Measurements from ENCODE around the gene CDH20.

GRCh38 chr18:61350578-61350977 lies 17.3 kb downstream of the CDH20 start:
- TF ChIP-seq CTCF (IDR thresholded peaks at IDR 0.05) (no peak), ZFX (IDR thresholded peaks at IDR 0.05; ENCODE audit: borderline replicate concordance) (no peak)
